Astrocyte of the cerebellum (primary cell): ENCODE results near the gene FPR2.

ENCODE experiments used
- DNase-seq: peaks from one replicate; pipeline ENCODE4 v3.0.0-alpha.2; 2011; ENCODE audit warnings: low read depth
- H3K4me3 ChIP-seq: 2 replicates; pipeline ENCODE4 v1.5.1; 2011; ENCODE audit warnings: mild to moderate bottlenecking, low read depth, low read length, moderate library complexity
- in situ Hi-C: cut with HindIII; loops from 2 replicates; pipeline ENCODE4 v1.10.0; 2017; ENCODE audit warnings: low sequenced_read_pairs
- TF ChIP-seq, protein P1 (sequence below): IDR thresholded peaks from 2 replicates; pipeline ENCODE4 v1.5.1; 2012; ENCODE audit warnings: low read length, low read depth, moderate library complexity, mild to moderate bottlenecking; ENCODE audit errors: missing control alignments

FPR2 gene

DNA sequence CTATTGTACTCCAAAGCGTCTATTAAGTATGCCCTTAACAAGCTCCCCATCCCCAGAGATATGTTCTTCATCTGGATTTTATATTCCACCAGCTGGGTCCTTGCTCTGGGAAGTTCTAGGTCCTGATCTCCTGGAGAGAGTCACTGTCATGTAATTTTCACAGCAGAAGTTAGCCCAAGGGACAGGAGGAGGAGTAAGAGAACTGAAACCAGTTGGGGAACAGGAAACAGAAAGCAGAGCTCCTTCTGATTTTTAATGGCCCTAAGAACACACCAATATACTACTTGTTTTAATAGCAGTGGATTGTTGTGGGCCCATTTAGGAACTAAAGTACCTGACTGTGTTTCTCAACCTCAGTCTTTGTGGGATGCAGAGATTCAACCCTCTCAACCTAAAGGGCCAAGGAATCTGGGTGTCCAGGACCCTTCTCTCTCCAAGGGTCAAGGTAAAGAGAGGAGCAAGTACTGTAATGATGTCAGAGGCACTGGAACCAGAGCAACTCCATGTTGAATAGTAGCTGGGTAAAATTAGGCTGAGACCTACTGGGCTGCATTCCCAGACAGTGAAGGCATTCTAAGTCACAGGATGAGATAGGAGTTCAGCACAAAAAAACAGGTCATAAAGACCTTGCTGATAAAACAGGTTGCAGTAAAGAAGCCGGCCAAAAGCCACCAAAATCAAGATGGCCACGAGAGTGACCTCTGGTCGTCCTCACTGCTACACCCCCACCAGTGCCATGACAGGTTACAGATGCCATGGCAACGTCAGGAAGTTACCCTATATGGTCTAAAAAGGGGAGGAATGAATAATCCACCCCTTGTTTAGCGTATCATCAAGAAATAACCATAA, 25.9 kb downstream of the FPR2 start:
- no peak overlapping the region for H3K4me3 ChIP-seq
- DNase-seq = no peak
- in situ Hi-C loops = no loop called here
- TF ChIP-seq, protein P1, sequence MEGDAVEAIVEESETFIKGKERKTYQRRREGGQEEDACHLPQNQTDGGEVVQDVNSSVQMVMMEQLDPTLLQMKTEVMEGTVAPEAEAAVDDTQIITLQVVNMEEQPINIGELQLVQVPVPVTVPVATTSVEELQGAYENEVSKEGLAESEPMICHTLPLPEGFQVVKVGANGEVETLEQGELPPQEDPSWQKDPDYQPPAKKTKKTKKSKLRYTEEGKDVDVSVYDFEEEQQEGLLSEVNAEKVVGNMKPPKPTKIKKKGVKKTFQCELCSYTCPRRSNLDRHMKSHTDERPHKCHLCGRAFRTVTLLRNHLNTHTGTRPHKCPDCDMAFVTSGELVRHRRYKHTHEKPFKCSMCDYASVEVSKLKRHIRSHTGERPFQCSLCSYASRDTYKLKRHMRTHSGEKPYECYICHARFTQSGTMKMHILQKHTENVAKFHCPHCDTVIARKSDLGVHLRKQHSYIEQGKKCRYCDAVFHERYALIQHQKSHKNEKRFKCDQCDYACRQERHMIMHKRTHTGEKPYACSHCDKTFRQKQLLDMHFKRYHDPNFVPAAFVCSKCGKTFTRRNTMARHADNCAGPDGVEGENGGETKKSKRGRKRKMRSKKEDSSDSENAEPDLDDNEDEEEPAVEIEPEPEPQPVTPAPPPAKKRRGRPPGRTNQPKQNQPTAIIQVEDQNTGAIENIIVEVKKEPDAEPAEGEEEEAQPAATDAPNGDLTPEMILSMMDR = no peak

DNA sequence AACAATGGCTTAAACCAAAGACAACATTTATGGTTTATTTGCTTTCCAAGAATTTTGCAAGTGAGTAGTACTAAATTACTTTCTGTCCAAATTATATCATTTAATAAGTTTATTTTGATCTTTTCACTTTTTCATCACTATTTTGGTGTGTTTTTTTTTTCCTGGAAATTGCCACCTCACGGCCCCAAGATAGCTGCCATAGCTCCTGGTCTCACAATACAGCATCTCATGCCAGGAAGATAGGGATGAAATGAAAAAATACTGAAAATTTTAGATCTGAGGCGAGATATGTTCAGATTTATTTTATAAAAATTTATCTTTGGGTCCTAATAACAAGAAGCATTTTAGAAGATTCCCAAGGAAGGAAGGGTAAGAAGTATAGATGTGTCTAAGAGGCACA, 27.0 kb downstream of the FPR2 start:
- no peak for DNase-seq
- no peak overlapping the region for H3K4me3 ChIP-seq
- in situ Hi-C loops = no loop called here
- TF ChIP-seq, protein P1 = no peak

DNA sequence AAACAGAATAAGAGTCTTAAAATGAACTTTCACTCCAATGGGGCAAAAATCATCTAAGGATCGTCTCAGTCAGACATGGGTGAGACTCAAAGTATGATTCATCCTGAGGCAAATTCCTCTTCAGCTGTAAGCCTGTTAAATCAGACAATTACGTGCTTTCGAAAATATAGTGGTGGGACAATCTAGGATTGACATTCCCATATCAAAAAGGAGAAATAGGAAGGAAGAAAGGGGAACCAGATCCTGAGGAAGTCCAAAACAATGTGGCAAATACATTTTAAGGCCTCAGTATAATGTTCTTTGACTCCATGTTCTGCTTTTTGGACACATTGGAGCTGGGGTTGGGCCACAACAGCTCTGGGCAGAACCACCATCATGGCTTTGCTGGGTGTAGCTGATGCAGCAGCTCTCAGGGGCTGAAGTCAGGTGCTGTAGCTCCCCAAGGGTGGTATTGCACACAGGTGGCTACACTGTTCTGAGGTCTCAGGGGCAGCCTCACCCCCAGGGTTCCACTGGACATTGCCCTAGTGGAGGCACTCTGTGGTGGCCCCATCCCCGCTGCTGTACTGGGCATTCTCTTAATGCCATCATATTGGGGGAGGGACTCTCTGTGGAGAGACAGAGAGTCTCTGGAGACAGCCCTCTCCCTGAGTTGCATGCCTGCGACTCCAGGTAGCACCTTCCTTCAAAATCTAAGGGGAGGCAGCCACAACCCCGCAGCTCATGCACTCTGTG, 28.2 kb downstream of the FPR2 start:
- no peak for DNase-seq
- in situ Hi-C loops = no loop called here
- H3K4me3 ChIP-seq = no peak overlapping the region
- TF ChIP-seq, protein P1 = no peak

DNA sequence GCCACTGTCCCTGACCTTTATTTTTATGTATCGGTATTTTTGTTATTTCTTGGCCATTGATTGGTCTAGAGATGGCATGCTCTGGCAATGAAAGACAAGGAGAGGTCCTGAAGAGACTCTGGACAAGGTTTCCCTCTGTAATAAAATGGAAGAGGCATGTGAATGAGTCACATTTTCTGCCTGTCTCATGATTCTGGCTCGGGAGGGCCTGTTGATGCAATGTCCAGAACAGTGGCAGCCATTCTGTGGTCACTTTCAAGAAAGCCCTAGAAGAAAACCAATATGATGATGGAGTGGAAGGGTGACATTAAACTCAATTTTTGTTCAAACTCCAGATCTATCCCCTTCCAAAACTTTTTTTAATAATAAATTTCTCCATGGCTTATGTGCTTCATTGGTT, 32.0 kb downstream of the FPR2 start:
- TF ChIP-seq, protein P1 = no peak
- no peak for DNase-seq
- in situ Hi-C loops = no loop called here
- H3K4me3 ChIP-seq = no peak overlapping the region

DNA sequence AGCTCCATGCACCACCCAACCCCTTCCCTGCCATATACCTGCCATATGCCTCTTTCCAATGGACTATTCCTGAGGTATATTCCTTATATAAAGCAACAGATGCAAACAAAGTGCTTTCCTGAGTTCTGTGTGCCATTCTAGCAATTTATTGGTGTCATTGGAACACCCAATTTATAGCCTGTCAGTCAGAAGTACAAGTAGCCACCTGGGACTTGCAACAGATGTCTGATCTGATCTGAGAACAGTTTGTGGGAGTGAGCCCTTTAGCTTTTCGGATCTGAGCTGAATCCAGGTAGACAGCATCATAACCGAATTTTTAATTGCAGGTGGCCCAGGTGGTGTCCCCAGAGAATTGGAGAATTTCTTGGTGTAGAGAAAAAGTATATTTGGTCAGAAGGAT, 33.0 kb downstream of the FPR2 start:
- TF ChIP-seq, protein P1 = no peak
- no peak for DNase-seq
- no peak overlapping the region for H3K4me3 ChIP-seq
- in situ Hi-C loops = no loop called here

DNA sequence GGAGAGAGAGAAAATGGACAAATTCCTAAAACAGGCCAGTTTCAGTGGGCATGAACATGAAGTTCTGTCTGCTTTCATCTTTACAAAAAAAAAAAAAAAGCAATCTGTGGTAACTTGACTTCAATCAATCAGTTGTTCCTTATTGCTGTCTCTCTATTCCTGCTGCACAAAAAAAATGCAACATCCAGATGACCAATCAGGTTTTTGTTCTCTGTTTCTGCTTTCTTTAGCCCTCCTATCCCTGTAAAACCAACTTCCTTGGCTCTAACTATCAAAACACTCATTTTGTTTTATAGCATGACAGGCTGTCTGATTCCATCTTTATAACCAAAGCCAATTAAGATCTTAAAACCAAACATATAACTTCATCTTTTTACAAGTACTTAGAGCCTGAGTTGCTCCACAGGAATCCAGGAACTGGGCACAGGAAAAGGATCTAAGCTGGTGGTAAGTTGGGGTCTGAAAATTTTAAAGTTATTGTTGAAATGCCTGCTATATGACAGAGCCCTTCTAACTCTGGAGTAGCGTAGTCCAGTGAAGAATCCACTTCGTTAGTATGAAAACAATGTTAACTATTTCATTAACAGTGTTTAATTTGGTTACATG, 34.0 kb downstream of the FPR2 start, which contains the start of gene FPR3:
Gene FPR3 (plus strand): TSS at position 273 of the 606 bp plus-strand sequence. CDS start 28,592 bp downstream, outside the sequence.
- TF ChIP-seq, protein P1 = no peak
- H3K4me3 ChIP-seq = no peak within 1 kb of the TSS
- in situ Hi-C loops = no loop called here
- no peak for DNase-seq
